HG02938 (cell line): Measurements from ENCODE around the gene IKZF1.

ENCODE experiments used
- ATAC-seq: cut with Tn5 transposase; IDR thresholded peaks from one replicate; pipeline ENCODE4 v1.9.1; 2021; ENCODE audit warnings: mild to moderate bottlenecking, moderate library complexity; ENCODE audit not compliant: unreplicated experiment

The IKZF1 gene

DNA sequence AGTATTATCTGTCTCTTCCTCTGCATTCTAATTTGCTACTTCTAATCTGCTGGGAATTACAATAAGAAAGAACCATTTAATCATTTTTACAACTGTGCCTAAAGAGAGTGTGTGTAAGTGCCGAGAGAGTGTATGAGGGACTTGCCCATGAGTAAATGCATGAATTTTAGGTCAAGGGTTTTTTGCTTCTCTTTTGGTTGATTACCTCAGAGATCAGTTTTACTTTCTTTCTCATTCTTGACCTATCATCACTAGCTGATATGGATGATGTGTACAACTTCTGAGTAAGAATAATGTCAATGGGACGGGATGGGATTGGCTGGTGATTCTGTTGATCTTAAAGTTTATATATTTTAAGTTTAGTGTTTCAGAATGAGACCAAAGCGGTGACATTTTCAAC lies 47.8 kb downstream of the IKZF1 start:
- ATAC-seq = peak; percentile 89

DNA sequence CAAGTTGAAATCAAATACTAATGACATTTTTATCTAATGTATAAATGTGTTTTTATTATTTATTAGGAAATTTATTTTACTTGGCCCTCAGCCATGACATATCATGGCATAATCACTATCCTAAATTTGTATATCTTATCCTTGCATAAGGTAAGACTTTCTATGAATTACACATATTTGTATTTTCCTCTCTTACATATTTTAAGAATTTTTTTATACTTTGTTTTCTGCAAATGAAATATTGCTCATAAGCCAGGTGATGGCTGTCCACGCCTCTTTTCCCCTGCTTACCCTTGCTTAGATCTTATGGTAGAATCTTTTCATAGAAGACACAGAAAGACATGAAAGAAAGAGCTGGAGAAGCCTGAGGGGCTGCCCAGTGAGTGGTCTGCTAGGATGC lies 48.2 kb downstream of the IKZF1 start:
- ATAC-seq = no peak

DNA sequence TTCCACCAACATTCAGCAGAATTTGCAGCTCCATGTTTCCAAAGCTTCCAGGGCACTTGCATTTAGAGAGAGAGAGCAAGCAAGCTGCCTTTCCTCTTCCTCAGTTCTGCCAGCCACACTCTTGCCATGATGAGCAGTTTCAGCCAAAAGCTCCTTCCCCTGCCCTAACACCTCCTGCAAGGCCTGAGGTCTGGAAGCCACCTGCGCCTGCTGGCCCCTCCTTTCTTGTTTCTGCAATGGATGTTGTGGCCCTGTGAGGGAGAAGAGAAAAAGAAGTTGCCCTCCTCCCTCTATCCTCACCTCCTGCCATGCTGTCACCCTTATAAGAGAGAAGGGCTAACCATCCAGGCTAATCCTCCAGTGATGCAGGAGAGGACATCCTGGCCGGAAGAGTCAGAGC lies 48.7 kb downstream of the IKZF1 start:
- no peak for ATAC-seq

DNA sequence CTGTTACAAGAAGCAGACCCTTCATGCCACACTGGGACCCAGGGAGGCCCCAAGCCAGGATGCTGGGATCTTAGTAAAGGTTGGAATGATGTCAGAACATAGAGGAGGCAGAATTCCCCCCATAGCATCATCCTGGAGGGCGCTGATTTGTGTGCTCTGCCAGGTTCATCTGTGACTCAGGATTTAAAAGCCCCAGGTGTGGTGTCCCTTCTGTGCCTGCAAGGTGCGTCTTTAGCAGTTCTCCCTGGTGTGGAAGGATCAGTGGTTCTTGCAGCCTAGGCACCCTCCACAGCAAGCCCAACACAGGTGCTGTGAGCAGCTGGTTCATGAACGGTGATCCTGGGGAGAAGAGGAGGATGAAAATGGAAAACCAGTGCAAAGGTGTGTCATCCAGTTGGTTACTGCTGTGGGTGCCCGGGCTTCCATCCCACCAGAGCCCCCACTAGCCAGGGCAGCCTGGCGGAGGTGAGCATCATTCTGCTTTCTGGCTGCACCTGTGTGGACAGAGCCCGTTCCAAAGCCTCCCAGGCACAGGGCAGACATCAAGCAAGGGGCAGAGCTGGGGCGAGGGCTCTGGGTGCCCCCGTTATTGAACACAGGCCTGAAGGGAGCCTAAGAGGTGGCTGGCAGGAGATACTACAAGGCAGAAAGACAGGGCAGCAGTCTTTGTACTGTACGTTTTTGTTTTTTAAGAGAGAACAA lies 49.5 kb downstream of the IKZF1 start:
- no peak for ATAC-seq

DNA sequence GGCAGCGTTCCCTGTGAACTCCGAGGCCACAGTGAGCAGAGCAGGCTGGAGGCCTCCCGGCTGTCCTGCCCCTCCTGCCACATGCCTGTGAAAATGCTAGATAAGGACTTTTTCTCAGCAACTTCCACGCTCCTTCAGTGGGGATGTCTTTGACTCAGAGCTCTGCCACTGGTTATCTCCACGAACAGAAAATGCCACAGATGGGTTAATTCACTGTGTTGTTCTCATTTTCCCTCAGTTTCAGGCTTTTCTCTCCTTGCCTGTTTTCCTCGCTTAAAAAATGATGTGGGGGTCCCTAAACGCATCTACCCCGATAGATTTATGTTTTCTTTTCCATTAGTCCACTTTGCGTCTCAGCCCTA lies 51.3 kb downstream of the IKZF1 start:
- ATAC-seq = no peak

DNA sequence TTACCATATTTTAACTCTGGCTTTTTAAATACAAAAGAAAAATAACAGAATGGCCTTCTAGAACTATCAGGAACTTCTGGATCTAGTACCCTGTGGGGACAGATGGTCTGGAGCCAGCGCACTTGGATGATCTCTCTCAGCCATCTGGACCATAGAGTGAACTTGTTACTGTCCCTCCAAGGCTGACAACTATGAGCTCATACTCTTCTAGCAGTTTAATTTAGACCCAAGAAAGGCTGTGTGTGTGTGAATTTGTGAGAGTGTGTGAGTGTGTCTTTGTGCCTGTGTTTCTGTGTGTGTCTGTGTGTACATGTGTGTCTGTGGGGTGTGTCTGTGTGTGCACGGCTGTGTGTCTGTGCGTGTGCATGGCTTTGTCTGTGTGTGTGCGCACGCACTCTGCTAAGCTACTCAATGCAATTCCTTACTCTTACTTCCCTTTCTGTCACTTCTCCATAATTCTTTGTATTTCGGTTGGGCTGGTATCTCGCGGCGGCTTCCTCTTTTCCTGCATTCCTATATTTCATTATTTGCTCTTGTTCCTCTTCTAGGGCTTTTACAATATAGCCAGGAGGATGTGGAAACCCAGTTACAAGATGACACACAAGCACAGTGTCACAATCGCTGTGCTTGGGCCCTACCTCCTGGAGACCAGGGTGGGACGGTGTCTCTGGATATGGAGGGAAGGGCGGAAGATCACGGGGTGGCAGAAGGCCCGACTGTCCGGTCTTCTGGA lies 51.9 kb downstream of the IKZF1 start:
- no peak for ATAC-seq

DNA sequence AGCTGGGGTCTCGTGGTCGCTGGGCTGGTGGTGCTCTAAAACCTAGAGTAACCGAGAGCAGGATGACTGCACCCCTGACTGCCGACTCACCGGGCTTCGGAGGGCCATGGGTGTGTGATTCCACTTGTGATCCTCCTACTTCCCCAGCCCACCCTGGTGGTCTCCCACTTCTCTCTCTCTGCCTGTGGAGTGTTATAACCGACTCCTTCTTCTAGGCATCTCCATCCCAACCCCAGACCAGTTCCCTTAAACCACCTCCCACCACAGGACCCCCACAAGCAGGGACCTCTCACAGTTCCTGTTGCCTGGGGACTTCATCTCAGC lies 52.4 kb downstream of the IKZF1 start:
- no peak for ATAC-seq

DNA sequence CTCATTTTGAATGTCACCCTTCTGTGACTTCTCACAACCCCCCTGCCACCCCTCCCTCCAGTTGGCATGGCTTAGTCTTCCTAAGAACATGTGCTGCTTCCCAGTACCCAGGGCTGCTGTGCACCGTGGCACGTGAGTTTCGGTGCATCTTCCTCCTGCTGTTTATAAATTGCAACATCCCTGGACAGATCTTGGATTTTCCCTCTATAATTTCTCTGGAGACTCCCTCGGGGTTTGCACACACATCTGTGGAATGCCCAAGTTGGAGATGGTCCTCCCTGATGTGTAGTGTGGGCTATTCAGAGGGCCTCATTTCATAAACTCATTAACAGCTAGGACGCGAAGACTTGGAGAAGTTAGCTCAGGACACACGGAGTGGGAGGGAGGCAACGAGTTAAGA lies 52.9 kb downstream of the IKZF1 start:
- ATAC-seq = no peak

DNA sequence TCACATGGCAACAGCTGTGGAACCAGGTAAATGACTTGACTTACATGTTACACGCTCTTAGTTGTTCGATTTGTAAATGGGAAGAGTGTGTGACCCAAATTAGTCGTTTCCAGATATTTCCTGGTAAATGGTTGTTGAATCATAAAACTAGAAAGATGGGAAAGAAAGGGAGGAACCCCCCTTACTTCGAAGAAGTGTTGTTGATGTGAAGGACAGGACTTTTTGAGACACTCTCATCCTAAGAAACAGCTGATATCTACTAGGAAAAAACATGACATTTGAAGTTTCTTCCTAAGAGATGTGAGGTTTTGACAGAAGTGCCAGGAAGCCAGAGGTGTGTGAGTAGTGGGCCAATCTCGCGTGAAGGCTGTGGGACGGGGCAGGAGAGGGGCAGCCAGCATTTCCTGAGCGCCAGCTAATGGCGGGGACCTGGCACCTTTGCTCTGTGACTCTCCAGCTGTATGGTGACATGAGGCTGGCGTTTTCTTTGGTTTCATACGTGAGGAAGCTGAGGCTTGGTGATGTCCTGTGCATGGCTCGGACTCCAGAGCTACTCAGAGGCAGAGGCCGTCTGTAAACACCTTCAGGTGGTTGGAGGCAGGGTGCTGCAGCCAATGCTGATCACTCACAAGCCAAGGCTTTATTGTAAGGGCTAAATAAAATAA lies 53.7 kb downstream of the IKZF1 start:
- ATAC-seq = no peak

DNA sequence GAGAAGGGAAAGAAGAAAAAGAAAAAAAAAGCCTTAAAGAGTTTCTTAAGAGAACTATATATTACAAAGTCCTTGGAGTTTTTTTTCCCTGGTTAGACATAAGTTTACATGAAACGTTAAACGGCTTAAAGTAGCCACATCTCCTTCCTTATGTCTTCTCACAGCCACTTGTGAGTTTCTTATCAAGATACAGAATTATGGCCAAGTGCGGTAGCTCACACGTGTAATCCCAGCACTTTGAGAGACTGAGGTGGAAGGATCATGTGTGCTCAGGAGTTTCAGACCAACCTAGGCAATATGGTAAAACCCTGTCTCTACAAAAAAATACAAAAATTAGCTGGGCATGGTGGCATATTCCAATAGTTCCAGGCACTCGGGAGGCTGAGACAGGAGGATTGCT lies 54.3 kb downstream of the IKZF1 start:
- ATAC-seq = no peak

DNA sequence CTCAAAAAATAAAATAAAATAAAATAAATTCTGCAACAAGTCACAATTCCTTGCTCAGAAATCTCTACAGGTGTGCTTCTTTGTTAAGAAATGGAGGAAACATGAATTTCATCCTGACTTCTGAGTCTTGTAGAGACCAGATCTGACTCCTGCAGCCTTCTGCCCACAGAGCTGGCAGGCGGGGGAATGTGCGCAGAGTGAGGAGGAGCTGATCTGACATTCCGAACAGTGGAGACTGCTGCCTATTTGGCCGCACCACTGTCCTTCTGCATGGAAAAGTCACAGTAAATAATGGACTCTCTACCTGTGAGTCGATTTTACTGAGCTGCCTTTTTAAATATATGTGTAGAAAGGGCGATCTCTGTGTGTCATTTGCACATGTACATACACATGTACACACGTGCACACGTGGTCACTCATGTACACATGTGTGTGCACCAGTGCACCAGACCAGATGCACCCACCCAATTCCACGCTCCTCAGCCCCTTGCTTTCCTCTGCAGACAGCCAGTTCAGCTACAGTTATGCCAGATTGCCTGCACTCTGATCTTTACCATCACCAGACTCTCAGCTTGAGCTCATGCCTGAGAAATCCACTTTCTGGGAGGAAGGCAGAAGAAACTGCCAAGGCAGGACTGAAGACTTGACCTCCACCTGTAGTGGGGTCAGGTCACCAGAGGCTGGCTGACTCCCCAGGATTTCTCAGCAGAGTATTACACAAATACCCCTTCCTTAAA lies 54.9 kb downstream of the IKZF1 start:
- ATAC-seq = no peak

DNA sequence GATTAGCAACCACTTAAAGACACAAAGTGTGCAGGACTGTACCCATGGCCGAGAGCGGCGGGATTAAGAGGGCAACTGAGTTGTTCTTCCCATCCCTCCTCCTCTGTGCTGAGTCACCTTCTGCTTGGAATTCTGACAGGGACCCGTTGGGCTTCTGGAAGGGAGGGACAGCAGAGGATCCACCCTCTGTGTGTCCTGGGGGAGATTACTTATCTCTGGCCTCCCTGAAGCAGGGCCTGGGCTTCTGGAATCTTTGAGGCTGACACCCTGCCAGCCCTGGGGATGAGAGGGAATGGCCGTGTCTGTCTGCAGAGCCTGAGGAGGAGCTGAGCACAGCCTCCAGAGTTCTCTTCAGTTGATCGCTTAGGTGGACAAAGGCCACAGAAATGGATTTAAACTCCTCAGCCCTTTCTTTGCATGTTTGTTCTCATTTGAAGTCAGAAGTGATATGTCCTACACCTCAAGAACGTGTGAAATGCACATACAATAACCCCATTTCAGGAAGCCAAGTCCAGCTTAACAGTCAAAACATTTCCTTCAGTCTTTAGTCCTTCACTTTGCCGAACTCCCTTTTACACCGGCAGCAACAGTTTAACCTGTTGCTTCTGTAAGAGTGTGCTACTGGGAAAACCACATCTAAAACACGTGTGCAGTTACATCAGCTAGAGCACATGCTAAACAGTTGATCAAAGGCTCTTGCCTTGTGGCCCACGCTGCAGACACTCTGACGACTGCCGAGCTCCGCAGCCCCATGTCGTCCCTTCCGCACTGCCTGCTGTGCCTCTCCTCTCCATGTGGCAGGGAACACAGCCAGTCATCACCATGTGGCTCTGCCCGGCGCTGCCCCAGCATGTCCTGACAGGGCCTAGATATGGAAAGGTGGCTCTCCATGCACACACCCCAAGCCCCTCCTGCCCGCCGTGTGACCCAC lies 55.7 kb downstream of the IKZF1 start:
- no peak for ATAC-seq

DNA sequence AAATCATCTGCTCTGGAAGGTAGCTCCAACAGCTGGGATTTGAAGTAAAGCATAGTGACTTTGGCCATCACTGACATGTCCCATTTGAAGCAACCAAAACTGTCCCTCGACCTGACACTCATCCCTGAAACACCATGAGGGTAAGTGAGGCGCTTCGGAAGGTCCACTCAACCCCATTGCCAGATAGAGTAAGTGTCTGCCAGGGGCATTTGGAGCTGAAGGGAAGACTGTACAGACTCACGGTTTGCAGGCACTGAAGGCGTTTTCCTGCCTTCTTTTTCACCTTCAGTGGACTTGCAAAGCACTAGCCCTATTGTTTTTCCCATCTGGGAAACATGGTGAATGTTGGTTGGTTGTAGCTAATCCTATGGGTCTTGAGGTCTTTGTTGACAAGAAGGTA lies 57.6 kb downstream of the IKZF1 start:
- no peak for ATAC-seq

DNA sequence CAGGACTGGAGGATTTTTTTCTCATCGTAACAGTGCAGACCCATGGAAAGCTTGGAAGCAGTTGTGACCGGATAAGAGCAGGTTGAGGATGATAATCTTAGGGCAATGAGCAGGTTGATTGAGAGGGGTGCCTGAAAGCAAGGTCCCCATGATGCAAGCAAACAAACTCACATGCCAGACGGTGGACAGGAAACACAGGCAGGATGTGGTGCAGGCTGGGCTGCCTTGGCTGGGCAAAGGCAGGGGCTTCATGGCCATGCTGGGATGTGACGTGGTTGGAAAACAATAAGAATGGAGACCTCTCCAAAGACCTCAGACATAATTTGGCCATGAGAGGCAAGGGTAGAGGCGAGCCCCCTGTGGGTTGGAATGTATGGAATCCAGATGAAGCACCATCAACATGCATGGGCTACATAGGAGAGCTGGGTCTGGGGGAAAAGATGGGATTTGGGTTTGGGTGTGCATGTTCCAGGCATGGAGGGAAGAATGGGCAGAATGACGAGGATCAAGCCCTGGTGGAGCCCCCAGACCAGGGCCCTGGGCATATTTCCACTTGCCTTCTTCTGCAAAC lies 58.3 kb downstream of the IKZF1 start:
- no peak for ATAC-seq

DNA sequence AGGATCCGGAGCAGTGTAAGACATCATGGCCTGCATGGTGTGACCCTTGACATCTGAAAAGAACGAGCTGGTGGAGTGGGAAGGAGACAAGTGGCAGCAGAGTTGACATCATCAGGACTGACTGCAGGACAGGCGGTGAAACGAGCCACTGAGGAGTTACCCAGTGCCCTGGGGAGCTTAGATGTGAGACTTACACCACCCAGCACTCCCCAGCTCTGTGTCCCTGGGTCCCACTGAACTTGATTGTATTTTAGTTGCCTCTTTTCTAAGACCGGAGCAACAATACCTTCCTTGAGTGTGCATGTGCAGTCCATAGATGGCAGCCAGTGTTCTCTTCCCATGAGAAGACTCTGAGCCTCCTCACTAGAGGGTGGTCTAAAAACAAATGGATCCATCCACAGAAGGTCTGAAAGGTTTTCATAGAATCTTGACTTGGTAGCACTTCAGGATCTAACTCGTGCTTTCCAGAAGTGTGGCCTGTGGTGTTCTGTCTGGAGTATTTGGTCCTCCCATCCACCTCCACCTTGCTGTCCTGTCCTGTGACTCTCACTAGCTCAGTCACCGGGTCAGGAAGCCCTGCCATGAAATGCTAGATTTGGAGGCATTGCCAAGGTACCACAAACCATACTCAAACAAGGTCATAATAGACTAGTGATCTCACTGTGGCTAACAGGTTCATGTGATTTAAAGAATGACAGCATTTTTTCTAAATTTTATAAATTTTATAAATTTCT lies 59.0 kb downstream of the IKZF1 start:
- no peak for ATAC-seq

DNA sequence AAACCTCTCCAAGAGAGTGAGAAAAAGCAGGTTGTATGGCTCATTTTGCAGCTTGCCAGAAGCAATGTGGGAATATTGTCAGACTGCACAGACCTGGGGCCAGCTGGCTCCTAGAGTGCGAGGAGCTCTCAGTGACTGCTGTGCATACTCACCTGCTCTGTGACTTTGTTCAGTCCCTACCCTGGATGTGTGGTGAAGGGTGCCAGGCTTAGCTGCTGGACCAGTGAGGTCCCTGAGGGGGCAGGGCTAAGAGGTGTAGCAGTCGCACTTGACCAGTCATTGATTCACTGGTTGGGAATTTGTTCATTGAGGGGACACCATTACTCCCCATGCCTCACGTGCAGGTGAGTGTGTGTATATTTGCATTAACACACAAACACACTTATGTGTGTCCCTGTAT lies 60.1 kb downstream of the IKZF1 start:
- ATAC-seq = no peak

DNA sequence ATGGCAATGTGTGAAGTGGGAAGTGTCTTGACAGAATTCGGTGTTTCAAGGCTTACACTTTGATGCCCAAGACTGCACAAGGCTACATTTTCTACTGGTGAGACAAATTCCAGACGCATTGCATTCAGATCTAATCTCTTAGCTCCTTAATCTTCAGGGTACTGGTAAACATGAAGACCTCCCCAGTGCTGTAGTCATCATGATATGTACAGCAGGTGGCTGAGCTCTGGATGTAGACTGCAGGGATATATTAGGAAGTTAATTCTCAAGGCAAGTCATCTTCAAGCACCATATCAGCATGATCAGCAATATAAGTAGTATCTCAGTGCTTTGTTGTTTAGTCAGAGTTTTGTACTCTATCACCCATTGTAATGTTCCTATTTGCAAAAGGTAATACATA lies 61.8 kb downstream of the IKZF1 start:
- ATAC-seq = no peak

DNA sequence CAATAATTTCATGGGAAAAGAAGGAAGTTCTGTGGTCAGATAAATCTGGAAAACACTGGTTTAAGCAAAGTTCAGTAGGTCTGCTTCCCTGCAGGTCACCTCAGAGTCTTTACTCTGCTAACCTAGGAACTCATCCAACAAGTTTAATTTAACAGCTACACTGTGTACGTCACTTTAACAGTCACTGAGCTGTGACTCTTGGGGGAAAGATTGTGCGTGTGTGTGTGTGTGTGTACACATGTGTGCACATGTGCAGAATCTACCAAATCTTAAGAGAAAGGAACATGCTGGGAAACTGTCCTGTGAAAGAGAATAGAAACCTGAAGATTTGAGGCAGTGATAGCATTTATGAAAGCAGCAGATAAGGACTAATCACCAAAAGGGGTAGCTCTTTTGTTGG lies 62.6 kb downstream of the IKZF1 start:
- no peak for ATAC-seq

DNA sequence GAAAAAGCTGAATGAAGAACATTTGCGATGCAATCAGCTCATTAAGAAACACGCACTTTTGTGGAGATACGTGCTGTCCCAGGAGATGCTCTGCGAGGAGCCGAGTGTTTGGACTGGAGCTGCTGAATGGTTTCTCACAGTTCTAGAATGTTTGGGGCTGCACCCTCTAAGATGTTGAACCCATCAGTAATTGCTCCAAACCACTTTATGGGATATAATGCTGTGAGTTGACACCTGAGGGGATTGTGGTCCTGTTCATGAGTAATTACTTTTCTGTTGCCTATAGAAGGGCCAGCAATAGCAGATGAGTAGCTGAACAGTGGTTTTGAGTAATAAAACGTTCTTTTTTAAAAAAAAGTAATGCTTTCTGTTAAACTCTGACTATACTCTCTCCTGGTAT lies 63.1 kb downstream of the IKZF1 start:
- no peak for ATAC-seq

DNA sequence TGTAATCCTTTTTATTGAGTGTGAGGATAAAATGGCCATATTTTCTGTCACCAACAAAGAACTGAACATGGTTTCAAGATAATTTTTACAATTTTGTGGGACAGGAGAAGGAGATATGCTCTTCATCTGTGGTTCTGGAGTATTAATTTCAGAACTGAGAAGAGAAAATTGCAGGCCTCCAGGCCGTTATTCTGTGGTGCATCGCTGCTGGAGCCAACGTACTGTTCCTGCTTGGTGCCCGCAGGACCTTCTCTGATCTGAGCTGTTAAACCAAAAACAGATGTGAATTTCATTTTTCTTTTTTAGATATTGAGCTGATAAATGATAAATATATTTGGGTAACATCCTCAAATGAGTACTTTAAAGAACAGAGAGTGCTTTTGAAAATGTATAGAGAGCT lies 63.9 kb downstream of the IKZF1 start:
- ATAC-seq = no peak
